Measurements from ENCODE around the gene WNT11. TPM values are rescaled to one million over a fixed set of nuclear protein-coding genes. Genes with fewer than 3 reads are reported as not detected.

The WNT11 gene
- total and polyA plus RNA-seq, 12 donors = 5.1 to 12.0 (median 7.7) TPM

- DNase-seq = no peak
- WGBS, 2 donors = 88% methylated on average over 6 of the region's 6 CpGs
- Histone ChIP-seq H3K36me3 (no peaks in the 10 kb centered on the region), H3K27me3 (no peaks in the 10 kb centered on the region), H3K4me3 (no peak overlapping the region), H3K27ac (no peak overlapping the region), H3K9me3 (no peaks in the 10 kb centered on the region), H3K4me1 (peaks cover 0 to 30% (median 19%) of the 10 kb centered on the region in 9 donors)
- intact Hi-C loops (cut with DNase I) = loop anchor here (5.0 to 10.0 kb wide), 7 partner anchors 168 to 595 kb away; no protein-coding TSS in a partner anchor
- ATAC-seq = no peak
- TF ChIP-seq CTCF (IDR thresholded peaks at IDR 0.05) = no peak
These were observed 56.6 kb downstream of the WNT11 start for GRCh38 chr11:76149713-76150112.

DNA sequence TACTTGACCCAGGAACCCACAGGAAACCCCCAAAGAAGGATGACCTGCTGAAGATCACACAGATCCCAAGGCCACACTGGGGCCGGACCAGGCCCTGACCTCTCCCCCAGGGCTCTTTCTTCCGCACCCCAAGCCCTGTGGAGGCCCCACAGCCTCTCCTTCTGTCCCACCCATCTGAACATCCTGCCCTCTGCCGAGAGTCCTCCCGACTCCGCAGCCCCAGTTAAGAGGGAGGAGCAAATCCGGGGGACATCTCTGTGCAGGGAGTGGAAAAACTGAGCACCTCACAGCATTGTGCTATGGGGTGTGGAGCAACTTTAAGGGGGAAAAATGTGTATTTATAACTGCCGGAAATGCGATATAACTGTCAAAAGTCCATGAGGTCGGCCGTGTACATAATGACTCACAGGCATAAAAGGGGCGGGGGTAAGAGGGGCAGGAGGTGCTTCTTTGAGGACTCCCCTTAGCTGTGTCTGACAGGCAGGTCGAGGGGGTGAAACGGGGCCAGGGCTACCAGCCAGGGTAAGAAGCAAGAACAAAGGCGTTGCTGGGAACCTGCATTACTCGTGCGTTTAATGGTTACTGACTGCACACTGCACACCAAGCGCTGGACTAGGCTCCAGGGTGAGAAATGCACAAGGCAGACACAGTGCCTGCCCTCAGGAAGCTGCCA is 57.2 kb downstream of the WNT11 start:
- no peak overlapping the region for H3K4me3 ChIP-seq
- peaks cover 0 to 30% (median 19%) of the 10 kb centered on the region in 9 donors for H3K4me1 ChIP-seq
- no peaks in the 10 kb centered on the region for H3K27me3 ChIP-seq
- intact Hi-C loops (cut with DNase I) = loop anchor here in 1 of 10 donors (10.0 kb wide), 1 partner anchor 594 kb away; no protein-coding TSS in a partner anchor
- WGBS, 2 donors = 85 to 86% methylated on average over 17 of the region's 17 CpGs
- H3K36me3 ChIP-seq = no peaks in the 10 kb centered on the region
- H3K27ac ChIP-seq = no peak overlapping the region
- no peaks in the 10 kb centered on the region for H3K9me3 ChIP-seq
- ATAC-seq (peak in 3 of 8 donors; percentile 35 to 57 (median 50)), DNase-seq (peak in 1 of 2 donors; percentile 24)
- no peak for TF ChIP-seq CTCF (IDR thresholded peaks at IDR 0.05)

DNA sequence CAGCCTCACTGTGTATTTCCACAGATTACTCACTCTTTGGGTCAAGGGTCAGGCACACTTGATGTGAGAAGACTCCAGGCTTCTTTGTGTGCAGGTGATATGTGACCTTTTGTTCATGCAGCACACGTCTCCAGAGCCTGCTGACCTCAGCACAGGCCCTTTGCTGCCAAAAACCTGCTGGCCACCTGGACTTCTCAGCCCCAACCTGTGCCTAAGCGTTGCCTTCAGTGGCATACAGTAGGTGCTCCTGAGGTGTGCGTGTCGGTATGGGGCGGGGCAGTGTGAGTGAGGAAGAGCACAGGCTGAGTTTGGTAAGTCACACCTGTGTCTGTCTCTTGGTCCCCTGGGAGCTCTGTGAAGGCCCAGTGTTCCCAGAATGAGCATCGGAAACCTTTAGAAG is 58.1 kb downstream of the WNT11 start:
- Histone ChIP-seq H3K4me1 (peaks cover 0 to 24% (median 14%) of the 10 kb centered on the region in 9 donors), H3K27me3 (no peaks in the 10 kb centered on the region), H3K27ac (no peak overlapping the region), H3K36me3 (peaks cover 0 to 5% (median 0%) of the 10 kb centered on the region in 9 donors), H3K4me3 (no peak overlapping the region), H3K9me3 (no peaks in the 10 kb centered on the region)
- 95 to 98% methylated on average over 6 of the region's 6 CpGs for WGBS, 2 donors
- no peak for ATAC-seq
- intact Hi-C loops (cut with DNase I) = loop anchor here in 1 of 10 donors (10.0 kb wide), 1 partner anchor 593 kb away; no protein-coding TSS in a partner anchor
- no peak for DNase-seq
- TF ChIP-seq CTCF (IDR thresholded peaks at IDR 0.05) = no peak

DNA sequence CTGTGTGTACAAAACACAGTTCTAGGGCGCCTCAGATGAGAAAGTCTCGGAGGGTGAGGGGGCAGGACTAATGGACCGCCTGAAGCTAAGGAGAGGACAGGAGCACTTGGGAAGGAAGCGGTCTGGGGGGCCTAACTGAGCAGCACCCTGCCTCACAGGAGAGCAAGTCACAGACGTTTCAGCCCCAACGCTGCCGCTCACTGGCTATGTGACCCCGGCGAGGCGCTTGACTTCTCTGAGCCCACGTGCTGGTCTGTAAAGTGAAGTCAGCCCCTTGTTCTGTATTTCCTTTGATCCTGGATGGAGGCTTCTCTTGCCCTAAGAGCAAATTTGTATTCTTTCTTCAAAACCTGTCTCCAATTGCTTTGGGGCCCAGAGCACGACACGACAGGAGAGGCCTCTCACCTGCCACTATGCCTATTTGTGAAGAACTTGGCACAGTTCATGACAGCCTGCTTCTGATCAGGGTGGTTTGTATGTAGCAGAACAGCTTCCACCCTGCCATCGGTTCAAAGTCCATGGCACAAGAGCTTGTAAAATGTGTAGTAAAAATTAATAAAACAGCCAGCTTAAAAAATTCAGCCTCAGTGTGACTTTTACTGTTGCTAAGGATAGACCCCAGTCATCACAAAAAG is 59.1 kb downstream of the WNT11 start:
- Histone ChIP-seq H3K27ac (no peak overlapping the region), H3K4me1 (peaks cover 0 to 17% (median 5%) of the 10 kb centered on the region in 9 donors), H3K4me3 (no peak overlapping the region), H3K27me3 (no peaks in the 10 kb centered on the region), H3K36me3 (peaks cover 0 to 15% (median 0%) of the 10 kb centered on the region in 9 donors), H3K9me3 (no peaks in the 10 kb centered on the region)
- DNase-seq (no peak), ATAC-seq (peak in 2 of 8 donors; percentile 26)
- intact Hi-C loops (cut with DNase I) = loop anchor here in 1 of 10 donors (10.0 kb wide), 1 partner anchor 592 kb away; no protein-coding TSS in a partner anchor
- TF ChIP-seq CTCF (IDR thresholded peaks at IDR 0.05) = no peak
- 91 to 94% methylated on average over 14 of the region's 14 CpGs for WGBS, 2 donors
